ENCODE results near the gene HYAL3.

The HYAL3 gene

DNA sequence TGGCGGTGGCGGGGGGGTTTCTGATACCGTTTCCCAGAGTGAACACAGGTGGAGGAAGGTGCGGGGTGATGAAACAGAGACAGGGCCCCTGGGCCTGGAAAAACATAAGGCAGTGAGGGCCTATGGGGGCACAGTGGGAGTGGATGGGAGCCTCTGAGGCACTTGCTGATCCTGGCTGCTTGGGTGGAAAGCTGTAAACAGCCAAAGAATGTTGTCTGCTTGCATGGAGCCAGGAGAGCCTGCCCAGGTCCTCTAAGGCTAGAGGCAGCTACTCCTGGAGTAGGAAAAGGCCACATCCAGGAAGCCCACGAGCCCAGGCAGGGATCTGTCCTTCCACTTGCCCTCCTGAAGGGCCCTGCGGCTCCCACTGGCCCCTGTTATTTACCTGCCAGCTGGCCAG, 33.2 kb downstream of the HYAL3 start:
- TF ChIP-seq, protein P1, sequence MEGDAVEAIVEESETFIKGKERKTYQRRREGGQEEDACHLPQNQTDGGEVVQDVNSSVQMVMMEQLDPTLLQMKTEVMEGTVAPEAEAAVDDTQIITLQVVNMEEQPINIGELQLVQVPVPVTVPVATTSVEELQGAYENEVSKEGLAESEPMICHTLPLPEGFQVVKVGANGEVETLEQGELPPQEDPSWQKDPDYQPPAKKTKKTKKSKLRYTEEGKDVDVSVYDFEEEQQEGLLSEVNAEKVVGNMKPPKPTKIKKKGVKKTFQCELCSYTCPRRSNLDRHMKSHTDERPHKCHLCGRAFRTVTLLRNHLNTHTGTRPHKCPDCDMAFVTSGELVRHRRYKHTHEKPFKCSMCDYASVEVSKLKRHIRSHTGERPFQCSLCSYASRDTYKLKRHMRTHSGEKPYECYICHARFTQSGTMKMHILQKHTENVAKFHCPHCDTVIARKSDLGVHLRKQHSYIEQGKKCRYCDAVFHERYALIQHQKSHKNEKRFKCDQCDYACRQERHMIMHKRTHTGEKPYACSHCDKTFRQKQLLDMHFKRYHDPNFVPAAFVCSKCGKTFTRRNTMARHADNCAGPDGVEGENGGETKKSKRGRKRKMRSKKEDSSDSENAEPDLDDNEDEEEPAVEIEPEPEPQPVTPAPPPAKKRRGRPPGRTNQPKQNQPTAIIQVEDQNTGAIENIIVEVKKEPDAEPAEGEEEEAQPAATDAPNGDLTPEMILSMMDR (IDR thresholded peaks at IDR 0.05): no peak

DNA sequence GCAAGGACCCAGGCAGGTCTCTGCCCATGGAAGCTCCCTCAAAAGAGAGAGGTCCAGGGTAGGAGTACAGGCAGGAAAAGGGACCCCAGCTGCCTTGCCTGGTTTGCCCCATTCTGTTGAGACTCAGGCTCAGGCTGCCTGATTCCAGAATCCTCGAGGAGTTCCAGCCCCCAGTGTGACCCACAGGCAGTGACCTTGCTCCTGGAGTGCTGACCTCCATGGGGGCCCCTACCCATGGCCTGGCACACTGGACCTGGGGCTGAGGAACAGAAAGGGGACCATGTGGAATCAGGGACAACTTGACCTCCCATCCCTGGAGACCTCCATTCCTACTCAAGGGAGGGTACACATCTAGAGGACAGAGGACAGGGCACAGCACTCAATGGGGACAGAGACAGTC, 33.6 kb downstream of the HYAL3 start:
- TF ChIP-seq, protein P1 (IDR thresholded peaks at IDR 0.05): no peak

DNA sequence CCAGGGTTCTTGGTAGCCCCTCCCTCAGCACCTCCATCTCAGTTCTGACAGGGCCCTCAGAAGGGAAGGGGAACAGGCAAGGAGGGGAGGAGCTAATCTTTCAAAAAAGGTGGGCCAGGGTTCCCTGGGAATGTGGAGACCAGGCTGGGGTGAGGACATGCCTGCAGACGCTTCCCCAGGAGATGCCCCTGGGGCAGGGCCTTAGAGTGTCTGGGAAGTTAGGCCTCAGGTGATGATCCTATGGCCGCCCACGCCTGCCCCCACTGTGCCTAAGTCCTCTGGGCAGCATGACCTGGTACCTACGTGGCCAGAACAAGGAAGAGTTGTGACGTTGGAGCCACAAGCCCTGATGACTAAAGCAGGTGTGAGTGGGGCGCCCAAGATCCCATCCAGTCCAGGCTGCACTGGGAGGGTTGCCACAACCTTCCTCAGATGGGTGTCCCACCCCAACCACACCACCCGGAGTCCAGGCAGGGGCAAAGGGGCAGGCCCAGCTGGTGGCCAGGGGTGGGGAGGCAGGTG, 34.2 kb downstream of the HYAL3 start:
- TF ChIP-seq, protein P1 (IDR thresholded peaks at IDR 0.05): no peak

DNA sequence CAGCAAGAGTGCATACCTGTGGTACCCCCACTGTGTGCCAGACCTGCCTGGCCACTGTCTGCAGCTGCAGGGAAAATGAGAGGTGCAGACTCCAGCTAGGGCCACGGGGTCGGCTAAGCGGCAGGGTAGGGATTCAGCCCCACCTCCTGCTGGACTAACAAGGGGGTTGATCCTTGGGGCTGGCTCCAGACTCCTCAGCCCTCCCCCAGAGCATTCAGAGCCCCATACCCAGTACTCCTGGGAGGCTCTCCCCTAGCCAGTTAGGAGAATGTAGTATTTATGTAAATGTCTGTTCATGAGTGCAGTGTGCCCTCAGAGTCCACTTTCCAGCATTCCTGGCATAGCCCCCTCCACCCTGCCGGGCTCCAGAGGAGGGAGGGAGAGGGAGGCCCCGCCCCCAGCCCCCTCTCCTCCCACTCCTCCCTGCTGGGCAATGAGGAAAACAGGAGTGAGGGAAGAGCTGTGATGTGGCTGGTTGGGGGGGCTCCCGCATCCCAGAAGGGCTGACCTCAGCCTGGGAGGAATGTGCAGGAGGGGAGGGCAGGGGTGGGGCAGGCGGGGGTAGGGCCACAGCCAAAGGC, 34.7 kb downstream of the HYAL3 start:
- TF ChIP-seq, protein P1 (IDR thresholded peaks at IDR 0.05): no peak

DNA sequence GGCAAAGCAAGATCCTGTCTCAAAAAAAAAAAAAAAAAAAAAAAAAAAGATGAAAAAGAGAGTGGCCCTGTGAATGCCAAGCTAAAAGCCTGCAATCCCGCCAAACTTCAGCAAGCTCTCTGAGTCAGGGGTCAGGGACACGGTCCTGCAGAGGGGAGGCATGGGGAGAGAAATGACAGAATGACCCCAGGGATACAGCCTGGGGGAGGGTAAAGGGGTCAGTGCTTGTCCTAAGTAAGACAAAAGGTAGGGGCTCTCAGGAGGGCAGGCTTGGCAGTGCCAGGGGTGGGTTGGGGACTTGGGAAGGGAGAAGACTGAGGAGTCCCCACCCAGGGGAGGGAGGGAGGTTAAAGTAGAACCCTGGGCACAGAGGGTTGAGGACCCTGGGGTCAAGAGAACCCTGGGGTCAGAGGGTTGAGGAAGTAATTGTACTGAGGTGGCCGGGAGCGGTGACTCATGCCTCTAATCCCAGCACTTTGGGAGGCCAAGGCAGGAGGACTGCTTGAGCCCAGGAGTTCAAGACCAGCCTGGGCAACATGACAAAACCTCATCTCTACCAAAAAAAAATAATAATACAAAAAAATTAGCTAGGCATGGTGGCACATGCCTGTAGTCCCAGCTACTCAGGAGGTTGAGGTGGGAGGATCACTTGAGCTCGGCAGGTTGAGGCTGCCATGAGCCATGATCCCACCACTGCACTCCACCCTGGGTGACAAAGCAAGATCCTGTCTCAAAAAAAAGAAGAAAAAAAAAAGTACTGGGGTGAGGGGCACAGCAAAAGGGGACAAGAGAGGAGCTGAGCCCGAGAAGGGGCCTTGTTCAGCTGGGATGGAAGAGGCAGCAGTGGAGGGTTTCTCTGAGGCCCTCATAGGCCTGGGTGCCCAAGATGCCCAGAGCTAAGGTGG, 35.5 kb downstream of the HYAL3 start:
- TF ChIP-seq, protein P1 (IDR thresholded peaks at IDR 0.05): no peak

DNA sequence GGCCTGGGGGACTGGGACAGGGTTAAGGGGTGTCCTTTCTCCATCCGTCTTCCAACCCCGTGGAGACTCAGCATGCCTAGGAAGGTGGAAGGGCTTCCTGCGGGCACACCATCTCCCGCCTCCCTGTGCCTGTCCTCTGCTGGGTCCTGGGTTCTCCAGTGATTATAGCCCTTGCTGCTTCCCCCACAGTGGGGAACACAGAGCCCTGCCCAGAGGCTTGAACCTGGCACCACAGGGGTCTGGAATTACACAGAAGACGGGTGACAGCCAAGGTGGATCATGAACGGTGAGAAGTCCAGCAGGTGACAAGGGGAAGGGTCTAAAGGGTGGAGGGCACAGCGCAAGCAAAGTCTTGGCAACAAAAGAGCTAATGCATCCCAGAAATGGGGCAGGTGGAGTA, 36.4 kb downstream of the HYAL3 start:
- TF ChIP-seq, protein P1 (IDR thresholded peaks at IDR 0.05): no peak

DNA sequence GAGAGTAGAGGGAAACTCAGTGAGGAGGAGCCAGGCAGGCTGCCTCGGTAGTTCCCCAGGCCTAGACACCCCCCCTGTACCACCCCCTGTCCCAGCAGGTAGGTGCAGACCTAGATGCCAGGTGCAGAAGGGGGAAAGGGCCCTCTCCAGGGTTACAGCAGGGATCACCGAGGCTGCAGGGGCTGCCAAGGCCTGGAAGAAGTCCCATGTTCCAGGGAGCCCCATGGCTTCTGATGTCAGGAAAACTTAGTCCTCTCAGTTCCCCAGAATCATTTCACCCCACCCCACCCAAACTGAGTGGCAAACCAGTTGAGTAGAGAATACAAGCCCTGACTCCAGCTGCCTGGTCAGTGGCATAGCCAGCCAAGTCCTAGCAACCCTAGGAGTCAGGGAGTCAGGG, 37.7 kb downstream of the HYAL3 start:
- TF ChIP-seq, protein P1 (IDR thresholded peaks at IDR 0.05): no peak
